Osteocyte (in vitro differentiated cells): Measurements from ENCODE around the gene CGB5. TPM values are rescaled to one million over a fixed set of nuclear protein-coding genes. Genes with fewer than 3 reads are reported as not detected.
A peak's percentile ranks its signal among the peaks of the same experiment; 100 is the strongest.

Experiments
- DNase-seq: peaks from one replicate; pipeline ENCODE4 v3.0.0; 2021; ENCODE audit warnings: mixed read lengths; ENCODE audit not compliant: unreplicated experiment; ENCODE audit errors: extremely low spot score
- H3K27ac Mint-ChIP-seq: one replicate; pipeline ENCODE4 v1.8.0; 2021; ENCODE audit warnings: mild to moderate bottlenecking, mixed read lengths; ENCODE audit not compliant: unreplicated experiment
- H3K27me3 Mint-ChIP-seq: one replicate; pipeline ENCODE4 v1.8.0; 2021; ENCODE audit warnings: mixed read lengths; ENCODE audit not compliant: unreplicated experiment
- H3K36me3 Mint-ChIP-seq: one replicate; pipeline ENCODE4 v1.8.0; 2021; ENCODE audit warnings: mixed read lengths; ENCODE audit not compliant: unreplicated experiment
- H3K4me1 Mint-ChIP-seq: one replicate; pipeline ENCODE4 v1.8.0; 2021; ENCODE audit warnings: mixed read lengths; ENCODE audit not compliant: unreplicated experiment
- H3K4me3 Mint-ChIP-seq: one replicate; pipeline ENCODE4 v1.8.0; 2021; ENCODE audit warnings: mild to moderate bottlenecking, moderate library complexity, mixed read lengths; ENCODE audit not compliant: unreplicated experiment
- H3K9me3 Mint-ChIP-seq: one replicate; pipeline ENCODE4 v1.8.0; 2021; ENCODE audit warnings: mixed read lengths; ENCODE audit not compliant: unreplicated experiment
- CTCF ChIP-seq: fragments of 200-600 bp; sonication (generic); IDR thresholded peaks from 2 replicates; pipeline ENCODE4 v1.5.0; 2021; ENCODE audit warnings: antibody characterized with exemption, mild to moderate bottlenecking, moderate library complexity
- microRNA-seq: library from miRNA; unstranded; fragments of <30 nt; microRNA quantifications from one replicate; pipeline ENCODE4 v1.1.0, GENCODE V29; 2020; ENCODE audit not compliant: unreplicated experiment
- total RNA-seq: library from RNA; stranded (reverse); gene quantifications from 2 replicates; pipeline ENCODE4 v1.2.1, GENCODE V29; 2021

CGB5 gene
- total RNA-seq, 1 donor from 2014 or later: not detected

GRCh38 chr19:49085868-49086232 is 42.2 kb downstream of the CGB5 start:
- H3K27me3 Mint-ChIP-seq: no peaks in the 10 kb centered on the region
- DNase-seq: no peak
- H3K4me3 Mint-ChIP-seq: peak overlapping the region; percentile 95
- peak overlapping the region; percentile 92 for H3K27ac Mint-ChIP-seq
- peaks cover 14% of the 10 kb centered on the region for H3K36me3 Mint-ChIP-seq
- peaks cover 27% of the 10 kb centered on the region for H3K4me1 Mint-ChIP-seq
- no peak for TF ChIP-seq CTCF
- H3K9me3 Mint-ChIP-seq: no peaks in the 10 kb centered on the region

- H3K27me3 Mint-ChIP-seq: no peaks in the 10 kb centered on the region
- DNase-seq: no peak
- no peaks in the 10 kb centered on the region for H3K9me3 Mint-ChIP-seq
- TF ChIP-seq CTCF: no peak
- peak overlapping the region; percentile 92 for H3K27ac Mint-ChIP-seq
- peaks cover 17% of the 10 kb centered on the region for H3K36me3 Mint-ChIP-seq
- H3K4me1 Mint-ChIP-seq: peaks cover 27% of the 10 kb centered on the region
- H3K4me3 Mint-ChIP-seq: peak overlapping the region; percentile 95
These were observed 42.6 kb downstream of the CGB5 start for GRCh38 chr19:49086296-49086695.

- Mint-ChIP-seq H3K27me3 (no peaks in the 10 kb centered on the region), H3K36me3 (peaks cover 36% of the 10 kb centered on the region), H3K4me3 (no peak overlapping the region), H3K4me1 (peaks cover 14% of the 10 kb centered on the region), H3K9me3 (no peaks in the 10 kb centered on the region), H3K27ac (no peak overlapping the region)
- no peak for TF ChIP-seq CTCF
- DNase-seq: no peak
These were observed 47.9 kb downstream of the CGB5 start for GRCh38 chr19:49091391-49092038.

- H3K36me3 Mint-ChIP-seq: peaks cover 40% of the 10 kb centered on the region
These were observed 49.0 kb downstream of the CGB5 start for GRCh38 chr19:49092686-49093085.

More at GRCh38 chr19:49092686-49093085, 49.0 kb downstream of the CGB5 start:
- Mint-ChIP-seq H3K27me3 (no peaks in the 10 kb centered on the region), H3K4me1 (peaks cover 10% of the 10 kb centered on the region), H3K27ac (no peak overlapping the region), H3K9me3 (no peaks in the 10 kb centered on the region), H3K4me3 (no peak overlapping the region)
- no peak for DNase-seq
- TF ChIP-seq CTCF: no peak

Small RNA genes lying within 50 kb of the gene (microRNA-seq; reads per million reads assigned to microRNA genes)
- gene MIR6798: not detected

Other genes with a start within 250 kb of the CGB5 start
- 48.5 and 50.5 TPM in 2 replicates for gene BCAT2, start 232.8 kb upstream of the CGB5 start, total RNA-seq
- 23.9 and 29.1 TPM in 2 replicates for gene HSD17B14, start 207.4 kb upstream of the CGB5 start, total RNA-seq
- gene PLEKHA4, start 175.2 kb upstream of the CGB5 start, total RNA-seq: 31.0 and 40.0 TPM in 2 replicates
- 96.5 and 118 TPM in 2 replicates for gene PPP1R15A, start 171.4 kb upstream of the CGB5 start, total RNA-seq
- not detected in 2 replicates for gene TULP2, start 145.1 kb upstream of the CGB5 start, total RNA-seq
- gene NUCB1, start 143.5 kb upstream of the CGB5 start, total RNA-seq: 260 and 264 TPM in 2 replicates
- gene DHDH, start 110.1 kb upstream of the CGB5 start, total RNA-seq: 0.67 TPM in 1 of 2 replicates, not detected in the other
- gene BAX, start 89.0 kb upstream of the CGB5 start, total RNA-seq: 154 and 172 TPM in 2 replicates
- gene FTL, start 78.5 kb upstream of the CGB5 start, total RNA-seq: 2,724 and 2,792 TPM in 2 replicates
- 37.6 and 42.2 TPM in 2 replicates for gene GYS1, start 50.5 kb upstream of the CGB5 start, total RNA-seq
- gene RUVBL2, start 50.0 kb upstream of the CGB5 start, total RNA-seq: 61.2 and 64.2 TPM in 2 replicates
- not detected in 2 replicates for gene LHB, start 26.8 kb upstream of the CGB5 start, total RNA-seq
- gene CGB3, start 19.5 kb upstream of the CGB5 start, total RNA-seq: not detected in 2 replicates
- gene CGB2, start 12.0 kb upstream of the CGB5 start, total RNA-seq: not detected in 2 replicates
- not detected in 2 replicates for gene CGB1, start 7.0 kb upstream of the CGB5 start, total RNA-seq
- not detected in 2 replicates for gene CGB8, start 5.3 kb downstream of the CGB5 start, total RNA-seq
- 0.16 TPM in 1 of 2 replicates, not detected in the other for gene CGB7, start 13.9 kb downstream of the CGB5 start, total RNA-seq
- gene NTF4, start 21.0 kb downstream of the CGB5 start, total RNA-seq: not detected in 2 replicates
- not detected in 2 replicates for gene KCNA7, start 28.9 kb downstream of the CGB5 start, total RNA-seq
- 277 and 286 TPM in 2 replicates for gene SNRNP70, start 41.6 kb downstream of the CGB5 start, total RNA-seq
- 7.9 and 9.9 TPM in 2 replicates for gene LIN7B, start 70.5 kb downstream of the CGB5 start, total RNA-seq
- gene C19orf73, start 75.3 kb downstream of the CGB5 start, total RNA-seq: 1.8 and 3.4 TPM in 2 replicates
- gene PPFIA3, start 75.7 kb downstream of the CGB5 start, total RNA-seq: 6.6 and 9.5 TPM in 2 replicates
- not detected in 2 replicates for gene HRC, start 111.5 kb downstream of the CGB5 start, total RNA-seq
- gene TRPM4, start 113.9 kb downstream of the CGB5 start, total RNA-seq: 28.5 and 28.7 TPM in 2 replicates